ENCODE data around the gene GSTM5. TPM values are rescaled to one million over a fixed set of nuclear protein-coding genes. Genes with fewer than 3 reads are reported as not detected.

Gene GSTM5
- total RNA-seq, 1 donor from 2014 or later = not detected

GRCh38 chr1:109726728-109727373 lies 14.8 kb downstream of the GSTM5 start:
- Histone ChIP-seq H3K27me3 (ENCODE audit: insufficient read depth, low read length) (no peaks in the 10 kb centered on the region), H4K20me1 (ENCODE audit: insufficient read depth, low read length) (no peaks in the 10 kb centered on the region), H2AFZ (ENCODE audit: low read depth, low read length) (no peak overlapping the region), H3K4me3 (ENCODE audit: insufficient read depth, low read depth, low read length) (no peak overlapping the region), H3K4me2 (ENCODE audit: low read length) (no peak overlapping the region), H3K9me3 (ENCODE audit: insufficient read depth, low read depth, low read length) (no peaks in the 10 kb centered on the region), H3K27ac (ENCODE audit: low read depth, low read length) (no peak overlapping the region), H3K4me1 (ENCODE audit: insufficient read depth, low read length) (peaks cover 9% of the 10 kb centered on the region), H3K9ac (ENCODE audit: low read length) (no peak overlapping the region), H3K79me2 (ENCODE audit: insufficient read depth, low read length) (no peaks in the 10 kb centered on the region), H3K36me3 (ENCODE audit: insufficient read depth, low read length) (no peaks in the 10 kb centered on the region)
- H3K9me3 Mint-ChIP-seq (ENCODE audit: unreplicated experiment) = peaks cover 6% of the 10 kb centered on the region
- no peak overlapping the region for H3K4me3 Mint-ChIP-seq (ENCODE audit: unreplicated experiment)
- DNase-seq (ENCODE audit: low read depth) (no peak), FAIRE-seq (no peak)
- no peak overlapping the region for H3K27ac Mint-ChIP-seq (ENCODE audit: unreplicated experiment)
- H3K36me3 Mint-ChIP-seq (ENCODE audit: low read depth, unreplicated experiment) = no peaks in the 10 kb centered on the region
- peaks cover 7% of the 10 kb centered on the region for H3K4me1 Mint-ChIP-seq (ENCODE audit: low read depth, unreplicated experiment)
- H3K27me3 Mint-ChIP-seq (ENCODE audit: low read depth, unreplicated experiment) = peaks cover 2% of the 10 kb centered on the region
- TF ChIP-seq EZH2 (IDR thresholded peaks at IDR 0.05; ENCODE audit: insufficient read depth, low read length) (no peak), CTCF (IDR thresholded peaks at IDR 0.05; ENCODE audit: insufficient read depth, low read depth, low read length) (no peak)

- no peak overlapping the region for H3K27ac Mint-ChIP-seq (ENCODE audit: unreplicated experiment)
Measured at GRCh38 chr1:109728870-109729269, 16.8 kb downstream of the GSTM5 start.

More at GRCh38 chr1:109728870-109729269, 16.8 kb downstream of the GSTM5 start:
- TF ChIP-seq EZH2 (IDR thresholded peaks at IDR 0.05; ENCODE audit: insufficient read depth, low read length) = no peak
- no peak for TF ChIP-seq CTCF (IDR thresholded peaks at IDR 0.05; ENCODE audit: insufficient read depth, low read depth, low read length)
- Histone ChIP-seq H3K4me1 (ENCODE audit: insufficient read depth, low read length) (peaks cover 9% of the 10 kb centered on the region), H2AFZ (ENCODE audit: low read depth, low read length) (no peak overlapping the region), H3K27me3 (ENCODE audit: insufficient read depth, low read length) (no peaks in the 10 kb centered on the region), H3K36me3 (ENCODE audit: insufficient read depth, low read length) (no peaks in the 10 kb centered on the region), H3K4me3 (ENCODE audit: insufficient read depth, low read depth, low read length) (no peak overlapping the region), H3K4me2 (ENCODE audit: low read length) (no peak overlapping the region), H3K9me3 (ENCODE audit: insufficient read depth, low read depth, low read length) (no peaks in the 10 kb centered on the region), H4K20me1 (ENCODE audit: insufficient read depth, low read length) (no peaks in the 10 kb centered on the region), H3K9ac (ENCODE audit: low read length) (no peak overlapping the region), H3K79me2 (ENCODE audit: insufficient read depth, low read length) (no peaks in the 10 kb centered on the region), H3K27ac (ENCODE audit: low read depth, low read length) (no peak overlapping the region)
- FAIRE-seq (no peak), DNase-seq (ENCODE audit: low read depth) (no peak)
- Mint-ChIP-seq H3K27me3 (ENCODE audit: low read depth, unreplicated experiment) (peaks cover 10% of the 10 kb centered on the region), H3K4me1 (ENCODE audit: low read depth, unreplicated experiment) (peaks cover 7% of the 10 kb centered on the region), H3K9me3 (ENCODE audit: unreplicated experiment) (peaks cover 8% of the 10 kb centered on the region), H3K36me3 (ENCODE audit: low read depth, unreplicated experiment) (peaks cover 5% of the 10 kb centered on the region), H3K4me3 (ENCODE audit: unreplicated experiment) (no peak overlapping the region)
